Inflammatory macrophage (primary cell): ENCODE measurements around the gene DCAF17.
A peak's percentile ranks its signal among the peaks of the same experiment; 100 is the strongest.
"Not testable (repeated sequence)": the region's sequence is repeated elsewhere in the genome, so short reads cannot be mapped to it uniquely, and the experiment has no call there.

Experiments
- DNase-seq, 2 donors: peaks; one replicate each; pipeline ENCODE4 v3.0.0-alpha.2; 2020 to 2022

The DCAF17 gene

GRCh38 chr2:171410624-171411023 lies 23.4 kb upstream of the DCAF17 start:
- no peak for DNase-seq

GRCh38 chr2:171411214-171411613 lies 22.8 kb upstream of the DCAF17 start:
- DNase-seq, result no peak

GRCh38 chr2:171411791-171412483 lies 22.1 kb upstream of the DCAF17 start:
- no peak for DNase-seq

- no peak for DNase-seq
These were observed 21.4 kb upstream of the DCAF17 start for GRCh38 chr2:171412571-171413175.

- DNase-seq, result not testable (repeated sequence)
These were observed 19.4 kb upstream of the DCAF17 start for GRCh38 chr2:171414645-171415044.

- peak; percentile 67 to 81 for DNase-seq
These were observed 17.8 kb upstream of the DCAF17 start for GRCh38 chr2:171416009-171416926.

GRCh38 chr2:171419333-171419732 lies 14.7 kb upstream of the DCAF17 start:
- DNase-seq, result no peak

GRCh38 chr2:171420728-171421563 lies 13.1 kb upstream of the DCAF17 start:
- DNase-seq, result no peak

- DNase-seq, result not testable (repeated sequence)
These were observed 11.1 kb upstream of the DCAF17 start for GRCh38 chr2:171422710-171423495.

GRCh38 chr2:171430516-171431410 lies 3.3 kb upstream of the DCAF17 start:
- DNase-seq, result no peak

- DNase-seq, result no peak
These were observed 2.3 kb upstream of the DCAF17 start for GRCh38 chr2:171431677-171432167.

GRCh38 chr2:171432206-171432968 lies 1.6 kb upstream of the DCAF17 start:
- DNase-seq, result no peak

GRCh38 chr2:171432969-171433762 lies 860 bp upstream of the DCAF17 start:
- peak in 1 of 2 donors; percentile 9 for DNase-seq

GRCh38 chr2:171433763-171434012 lies 338 bp upstream of the DCAF17 start, which contains the start of gene METTL8:
TSS of gene METTL8 (minus strand) at chr2:171433990. CDS start at chr2:171392185, 41,805 bp downstream.
- no peak for DNase-seq

- DNase-seq, result no peak
These were observed 2.3 kb downstream of the DCAF17 start for GRCh38 chr2:171436307-171436706.

GRCh38 chr2:171441470-171441869 lies 7.4 kb downstream of the DCAF17 start:
- no peak for DNase-seq

GRCh38 chr2:171447675-171448074 lies 13.6 kb downstream of the DCAF17 start:
- DNase-seq, result no peak

- DNase-seq, result no peak
These were observed 17.0 kb downstream of the DCAF17 start for GRCh38 chr2:171451074-171451473.

- no peak for DNase-seq
These were observed 18.7 kb downstream of the DCAF17 start for GRCh38 chr2:171452773-171453172.
